22Rv1 (cell line): ENCODE results near the gene MCU.

Experiments used
- H3K27ac ChIP-seq: fragments of 450-650 bp; 2 replicates; pipeline ENCODE4 v1.5.1; 2017
- ZFX ChIP-seq: fragments of 450-650 bp; IDR thresholded peaks from 2 replicates; pipeline ENCODE4 v1.6.1; 2017; ENCODE audit warnings: antibody characterized with exemption, borderline replicate concordance
- TF ChIP-seq, protein P1 (sequence below): fragments of 450-650 bp; IDR thresholded peaks from 2 replicates; pipeline ENCODE4 v1.5.1; 2017; ENCODE audit warnings: mild to moderate bottlenecking

Gene MCU

DNA sequence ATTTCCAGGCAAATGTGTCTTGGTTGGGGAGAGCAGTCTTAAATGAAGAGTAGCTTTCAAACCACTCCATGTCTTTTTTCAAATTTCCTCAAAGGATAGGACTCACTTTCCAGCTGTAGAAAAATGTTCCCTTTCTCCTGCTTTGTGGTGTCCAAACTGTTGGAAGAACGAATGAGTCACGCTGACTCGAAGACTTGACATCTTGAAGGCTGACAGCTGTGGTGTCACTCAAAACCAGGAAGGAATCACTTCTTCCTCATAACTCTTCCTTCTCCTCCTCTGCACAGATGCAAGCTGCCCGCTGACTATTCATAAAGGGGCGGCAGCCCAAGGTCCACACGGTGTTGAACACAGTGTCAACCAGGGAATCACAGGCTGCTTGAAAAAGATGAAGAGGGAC is 243.4 kb downstream of the MCU start:
- H3K27ac ChIP-seq = no peak overlapping the region
- no peak for TF ChIP-seq ZFX
- TF ChIP-seq, protein P1, sequence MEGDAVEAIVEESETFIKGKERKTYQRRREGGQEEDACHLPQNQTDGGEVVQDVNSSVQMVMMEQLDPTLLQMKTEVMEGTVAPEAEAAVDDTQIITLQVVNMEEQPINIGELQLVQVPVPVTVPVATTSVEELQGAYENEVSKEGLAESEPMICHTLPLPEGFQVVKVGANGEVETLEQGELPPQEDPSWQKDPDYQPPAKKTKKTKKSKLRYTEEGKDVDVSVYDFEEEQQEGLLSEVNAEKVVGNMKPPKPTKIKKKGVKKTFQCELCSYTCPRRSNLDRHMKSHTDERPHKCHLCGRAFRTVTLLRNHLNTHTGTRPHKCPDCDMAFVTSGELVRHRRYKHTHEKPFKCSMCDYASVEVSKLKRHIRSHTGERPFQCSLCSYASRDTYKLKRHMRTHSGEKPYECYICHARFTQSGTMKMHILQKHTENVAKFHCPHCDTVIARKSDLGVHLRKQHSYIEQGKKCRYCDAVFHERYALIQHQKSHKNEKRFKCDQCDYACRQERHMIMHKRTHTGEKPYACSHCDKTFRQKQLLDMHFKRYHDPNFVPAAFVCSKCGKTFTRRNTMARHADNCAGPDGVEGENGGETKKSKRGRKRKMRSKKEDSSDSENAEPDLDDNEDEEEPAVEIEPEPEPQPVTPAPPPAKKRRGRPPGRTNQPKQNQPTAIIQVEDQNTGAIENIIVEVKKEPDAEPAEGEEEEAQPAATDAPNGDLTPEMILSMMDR = no peak
